Measurements from ENCODE around the gene CAMK1G.

DNA sequence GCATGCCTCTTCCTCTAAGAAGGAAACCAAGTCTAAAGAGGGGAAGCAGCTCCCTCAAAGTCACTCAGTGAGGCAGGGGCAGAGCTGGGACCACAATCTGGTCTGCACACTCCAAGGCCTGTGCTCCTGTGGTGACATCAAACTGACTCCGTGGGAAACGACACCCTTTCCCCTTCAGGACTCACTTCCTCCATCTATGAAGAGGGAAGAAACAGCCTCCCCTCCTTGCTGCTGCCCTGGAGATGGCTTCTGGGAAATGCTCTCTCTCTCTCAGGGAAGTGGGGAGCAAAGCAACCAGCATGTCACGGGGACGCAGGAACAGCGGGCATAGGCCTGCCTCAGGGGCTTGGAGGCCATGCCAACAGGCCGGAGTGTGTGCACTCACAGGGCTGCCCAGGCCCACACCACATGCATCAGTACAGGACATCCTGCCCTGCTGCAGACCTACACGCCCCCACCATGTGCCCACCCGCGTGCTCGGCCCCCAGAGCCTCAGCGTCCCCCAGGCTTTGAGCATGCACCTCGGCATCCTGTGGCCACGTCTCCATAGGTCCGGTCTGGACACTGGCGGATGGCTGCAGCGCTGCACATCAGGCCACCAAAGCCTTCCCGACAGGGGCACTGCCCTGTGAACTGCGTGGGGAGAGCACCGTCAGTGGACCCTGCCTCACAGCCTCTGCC, 43.0 kb downstream of the CAMK1G start:
- TF ChIP-seq EZH2 (IDR thresholded peaks at IDR 0.05; ENCODE audit: insufficient read depth, poor library complexity, severe bottlenecking): no peak
- no peak for TF ChIP-seq EZH2phosphoT487 (IDR thresholded peaks at IDR 0.05; ENCODE audit: insufficient read depth, low read depth)
